ENCODE measurements around the gene GPSM1.
"Not testable (repeated sequence)": the region's sequence is repeated elsewhere in the genome, so short reads cannot be mapped to it uniquely, and the experiment has no call there.

Gene GPSM1

DNA sequence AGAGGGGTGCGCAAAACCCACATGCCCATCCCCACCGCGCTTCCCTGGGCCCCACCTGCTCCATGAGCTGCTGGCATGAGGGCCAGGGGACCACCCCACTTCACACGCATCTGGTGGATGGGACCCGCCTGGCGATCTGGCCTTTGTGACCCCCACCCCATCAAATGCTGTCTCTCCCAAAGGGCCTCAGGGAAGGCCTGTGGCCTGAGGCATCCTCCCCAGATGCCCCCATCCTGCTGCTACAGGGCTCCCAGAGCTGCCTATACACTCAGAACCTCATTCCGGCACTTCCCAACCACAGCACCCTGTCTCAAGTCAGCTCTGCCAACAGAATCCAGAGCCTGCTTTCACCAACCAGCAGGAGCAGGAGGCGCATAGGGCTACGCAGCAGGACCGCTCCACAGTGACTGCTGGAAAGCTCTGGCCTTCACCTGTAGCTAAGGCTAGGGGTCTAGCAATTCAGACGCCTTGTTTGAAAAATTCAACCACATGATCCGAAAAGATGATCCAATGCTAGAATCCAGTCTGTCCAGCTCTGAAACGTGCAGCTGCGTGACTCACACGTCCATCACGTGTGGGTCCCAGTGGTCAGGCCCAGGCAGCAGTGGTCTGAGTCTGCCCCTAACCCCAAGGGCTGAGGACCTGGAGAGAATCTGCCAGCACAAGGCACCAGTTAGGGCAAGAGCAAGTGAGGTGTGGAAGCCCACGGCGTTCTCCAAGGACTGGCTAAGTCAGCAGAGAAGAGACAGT, 74.0 kb downstream of the GPSM1 start:
- no peak for DNase-seq

DNA sequence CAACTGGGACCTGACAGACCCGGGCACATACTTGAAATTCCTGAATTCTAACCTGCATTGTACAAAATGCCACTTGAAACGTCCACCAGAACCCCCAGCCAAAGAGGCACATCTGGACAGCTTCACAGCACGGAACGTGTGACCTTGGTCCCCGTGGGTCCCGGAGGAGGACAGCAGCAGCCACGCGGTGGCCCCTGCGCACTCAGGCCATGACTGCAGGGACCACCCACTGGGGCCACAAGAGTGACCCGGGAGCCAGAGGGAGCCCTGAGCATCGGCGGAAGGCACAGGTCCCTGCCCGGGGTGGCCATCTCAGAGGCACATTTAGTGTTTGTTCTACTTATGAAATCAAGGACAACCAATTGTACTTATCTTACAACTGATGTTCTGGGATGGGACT, 74.7 kb downstream of the GPSM1 start:
- no peak for DNase-seq

DNA sequence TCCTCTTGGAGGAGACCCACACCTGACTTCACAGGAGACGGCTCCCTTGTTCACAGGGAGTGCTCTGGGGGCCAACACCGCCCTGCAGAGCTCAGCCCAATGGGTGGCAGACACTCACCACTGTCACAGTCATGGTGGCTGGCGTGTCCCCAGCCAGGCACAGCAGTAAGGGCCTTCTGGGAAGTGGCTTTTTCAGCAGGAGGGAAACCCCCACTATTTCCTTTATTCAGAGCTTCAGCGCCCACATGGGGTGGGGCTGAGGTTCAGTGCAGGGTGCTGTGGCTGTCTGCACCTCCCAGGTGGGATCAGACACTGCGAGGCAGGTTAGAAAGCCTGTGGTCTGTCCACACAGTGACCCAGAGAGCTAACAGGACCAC, 76.2 kb downstream of the GPSM1 start:
- DNase-seq: no peak

DNA sequence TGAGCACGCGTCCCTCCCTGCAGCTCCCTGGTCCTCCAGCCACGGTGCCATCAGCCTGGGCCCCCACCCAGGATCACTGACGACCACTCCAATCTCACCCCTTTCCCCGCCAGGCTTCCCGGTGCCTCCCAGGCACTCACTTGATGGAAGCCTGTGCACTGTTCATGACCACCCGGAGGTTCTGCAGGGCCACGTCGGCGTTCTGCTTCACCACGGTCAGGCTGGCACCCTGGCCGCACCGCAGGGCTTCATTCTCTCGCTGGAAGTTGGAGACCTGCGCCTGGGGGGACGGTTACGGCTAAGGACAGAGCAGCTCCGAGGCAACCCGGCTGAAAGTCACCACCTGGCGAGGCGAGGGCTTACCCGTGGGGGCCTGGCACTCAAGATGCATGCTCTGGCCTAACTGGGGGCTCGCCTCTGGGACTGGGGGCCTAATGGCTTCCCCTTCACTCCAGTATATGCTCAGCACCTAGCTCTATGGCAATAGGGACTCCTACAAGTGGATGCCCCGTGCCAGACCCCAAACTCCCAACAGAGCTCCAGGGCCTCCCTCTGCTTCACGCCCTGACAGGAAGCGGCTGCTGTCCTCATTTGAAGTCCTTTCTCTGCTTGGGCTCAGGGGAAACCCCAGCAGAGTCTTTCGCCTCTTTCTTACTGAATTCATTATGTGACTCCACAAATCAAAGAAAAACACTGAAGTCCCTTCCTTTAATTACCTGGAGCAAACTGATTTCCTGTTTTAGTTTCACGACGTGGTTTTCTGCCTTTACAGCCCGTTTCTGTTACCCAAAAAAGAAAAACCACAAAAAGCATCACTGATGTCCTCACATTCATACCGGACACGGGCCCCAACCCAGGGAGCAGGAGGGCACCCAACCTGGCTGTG, 76.8 kb downstream of the GPSM1 start:
- DNase-seq: no peak

DNA sequence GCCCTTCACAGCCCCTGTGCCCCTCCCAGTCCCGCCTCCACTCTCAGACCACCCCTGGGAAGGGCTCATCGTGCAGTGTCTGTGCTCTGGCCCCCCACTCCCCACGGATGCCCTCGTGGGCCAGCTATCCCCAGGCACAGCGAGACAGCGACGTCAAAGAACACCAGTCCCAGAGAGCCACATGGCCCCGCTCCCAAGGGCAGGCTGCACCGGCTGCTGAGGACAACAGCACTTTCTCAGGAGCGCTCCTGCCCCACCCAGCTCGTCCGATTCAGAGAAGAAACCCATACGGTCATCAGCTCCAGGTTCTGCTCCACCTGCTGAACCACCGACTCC, 77.4 kb downstream of the GPSM1 start:
- no peak for DNase-seq

DNA sequence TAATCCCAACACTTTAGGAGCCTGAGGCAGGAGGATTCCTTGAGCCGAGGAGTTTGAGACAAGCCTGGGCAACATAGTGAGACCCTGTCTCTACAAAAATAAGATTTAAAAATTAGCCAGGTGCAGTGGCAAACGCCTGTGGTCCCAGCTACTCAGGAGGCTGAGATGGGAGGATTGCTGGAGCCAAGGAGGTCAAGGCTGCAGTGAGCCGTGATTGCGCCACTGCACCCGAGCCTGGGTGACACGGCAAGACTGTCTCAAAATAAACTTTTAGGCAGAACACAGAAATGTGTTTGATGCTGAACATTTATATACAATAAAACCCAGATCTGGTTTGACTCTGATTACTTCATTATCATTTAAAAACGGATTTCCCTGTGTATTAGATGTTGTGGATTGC, 78.1 kb downstream of the GPSM1 start:
- DNase-seq: no peak

DNA sequence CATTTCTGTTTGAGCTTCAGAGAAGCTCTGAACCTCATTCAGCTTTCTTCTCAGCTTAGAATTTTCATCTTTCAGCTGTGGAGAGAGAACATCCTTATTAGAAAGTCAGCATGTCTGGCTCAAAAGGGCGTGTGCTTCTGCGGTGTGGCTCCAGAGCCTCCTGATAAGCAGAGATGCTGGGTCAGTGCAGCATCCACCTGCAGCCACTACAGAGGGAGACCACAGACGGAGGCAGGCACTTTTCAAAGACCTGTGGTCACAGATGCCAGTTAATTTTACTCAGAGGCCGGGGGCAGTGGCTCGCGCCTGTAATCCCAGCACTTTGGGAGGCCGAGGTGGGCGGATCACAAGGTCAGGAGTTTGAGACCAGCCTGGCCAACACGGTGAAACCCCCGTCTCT, 78.6 kb downstream of the GPSM1 start:
- DNase-seq: not testable (repeated sequence)

DNA sequence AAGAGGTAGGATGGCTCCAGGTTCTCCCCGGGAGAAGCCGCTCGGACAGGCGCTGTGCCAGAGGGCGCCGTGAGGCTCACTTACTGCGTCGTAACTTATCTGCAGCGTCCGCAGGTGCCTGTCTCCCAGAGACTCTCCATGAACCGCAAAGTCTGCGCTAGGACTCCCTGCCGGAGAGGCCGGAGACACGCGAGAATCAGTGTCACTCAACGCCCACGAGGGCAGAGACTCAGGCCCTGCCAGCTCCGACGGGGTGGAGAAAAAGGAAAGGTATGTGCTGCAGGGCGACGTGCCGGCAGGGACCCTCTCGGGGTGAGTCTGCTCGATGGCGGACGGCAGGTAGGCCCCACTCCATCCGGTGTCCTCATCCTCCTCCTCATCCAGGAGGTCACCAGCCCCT, 79.7 kb downstream of the GPSM1 start:
- DNase-seq: not testable (repeated sequence)

DNA sequence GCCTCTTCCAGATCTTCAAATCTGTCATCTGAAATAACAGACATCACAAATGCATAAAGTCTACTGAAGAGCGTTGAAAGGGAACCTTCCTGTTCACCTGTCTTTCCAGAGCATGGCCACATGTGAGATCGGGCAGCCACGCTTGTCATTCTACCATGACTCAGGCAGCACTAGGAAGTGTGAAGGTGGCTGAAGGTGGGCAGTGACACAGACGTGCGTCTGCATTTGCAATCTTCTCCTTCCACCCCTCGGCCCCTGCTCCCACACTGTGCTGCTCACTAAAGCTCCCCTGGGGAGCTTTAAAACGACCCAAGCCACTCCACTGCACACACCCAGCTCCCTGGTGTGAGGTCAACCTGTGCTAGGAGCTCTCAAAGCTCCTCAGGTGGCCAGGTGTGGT, 80.6 kb downstream of the GPSM1 start:
- no peak for DNase-seq
